ENCODE data around the gene ZFPL1.

GRCh38 chr11:65058419-65059054 is 25.5 kb upstream of the ZFPL1 start, which contains the start of gene NAALADL1:
- TF ChIP-seq CTCF (IDR thresholded peaks at IDR 0.05; ENCODE audit: low read depth, low read length, missing input control) (no peak), TAF1 (conservative IDR thresholded peaks at IDR 0.05) (no peak), ATF3 (IDR thresholded peaks at IDR 0.05) (no peak), RAD21 (IDR thresholded peaks at IDR 0.05) (no peak), SP1 (IDR thresholded peaks at IDR 0.05) (no peak), REST (IDR thresholded peaks at IDR 0.05) (no peak), RXRA (IDR thresholded peaks at IDR 0.05) (no peak)
